Suprapubic skin (tissue), 4 donors: ENCODE results near the gene TMEM126A. TPM values are rescaled to one million over a fixed set of nuclear protein-coding genes. Genes with fewer than 3 reads are reported as not detected.

ENCODE experiments used
- DNase-seq, 2 donors: peaks; one replicate each; pipeline ENCODE4 v3.0.0-alpha.2; 2019; ENCODE audit warnings: low spot score in 2 of 2
- H3K27ac ChIP-seq: fragments of 200-600 bp; sonication (generic); one replicate; pipeline ENCODE4 v1.5.1; 2019
- H3K27me3 ChIP-seq: fragments of 200-600 bp; sonication (generic); one replicate; pipeline ENCODE4 v1.5.1; 2019
- H3K36me3 ChIP-seq: fragments of 200-600 bp; sonication (generic); one replicate; pipeline ENCODE4 v1.5.1; 2019
- H3K4me1 ChIP-seq: fragments of 200-600 bp; sonication (generic); one replicate; pipeline ENCODE4 v1.5.1; 2019
- H3K4me3 ChIP-seq: fragments of 200-600 bp; sonication (generic); one replicate; pipeline ENCODE4 v1.5.1; 2019; ENCODE audit warnings: mild to moderate bottlenecking
- H3K9me3 ChIP-seq: fragments of 200-600 bp; sonication (generic); one replicate; pipeline ENCODE4 v1.5.1; 2019
- EP300 ChIP-seq: sonication (generic); formaldehyde crosslinking; IDR thresholded peaks from one replicate; pipeline ENCODE4 v1.6.1; 2017; ENCODE audit warnings: antibody characterized with exemption
- POLR2A ChIP-seq, 2 donors: fragments of 450-650 bp; IDR thresholded peaks; one replicate each; pipeline ENCODE4 v1.6.1; 2017; ENCODE audit warnings: antibody characterized with exemption in 2 of 2, mild to moderate bottlenecking in 2 of 2, moderate library complexity in 2 of 2
- POLR2AphosphoS5 ChIP-seq, 3 donors: sonication (generic); formaldehyde crosslinking; IDR thresholded peaks; one replicate each; pipeline ENCODE4 v1.6.1; 2017; ENCODE audit warnings: antibody characterized with exemption in 3 of 3
- WGBS: methylation state at CpG from one replicate; pipeline ENCODE4 v1.1.5; 2018; 5-methylcytosine and 5-hydroxymethylcytosine counted together
- total RNA-seq, 4 donors: library from RNA; depleted of rRNA; stranded (reverse); fragments of >200 nt; gene quantifications; one replicate each; pipeline ENCODE4 v1.1.0, GENCODE V29; 2016
- TF ChIP-seq, protein P1 (sequence below), 2 donors: fragments of 200-600 bp in 1 of 2; fragments of 450-650 bp in 1 of 2; sonication (generic) in 1 of 2; IDR thresholded peaks; one replicate each; pipeline ENCODE4 v1.5.1; 2016 to 2019; ENCODE audit warnings: antibody characterized with exemption in 2 of 2, mild to moderate bottlenecking in 1 of 2, moderate library complexity in 1 of 2

Gene TMEM126A
- total RNA-seq, 4 donors from 2014 or later: 13.9 to 19.4 (median 15.9) TPM

DNA sequence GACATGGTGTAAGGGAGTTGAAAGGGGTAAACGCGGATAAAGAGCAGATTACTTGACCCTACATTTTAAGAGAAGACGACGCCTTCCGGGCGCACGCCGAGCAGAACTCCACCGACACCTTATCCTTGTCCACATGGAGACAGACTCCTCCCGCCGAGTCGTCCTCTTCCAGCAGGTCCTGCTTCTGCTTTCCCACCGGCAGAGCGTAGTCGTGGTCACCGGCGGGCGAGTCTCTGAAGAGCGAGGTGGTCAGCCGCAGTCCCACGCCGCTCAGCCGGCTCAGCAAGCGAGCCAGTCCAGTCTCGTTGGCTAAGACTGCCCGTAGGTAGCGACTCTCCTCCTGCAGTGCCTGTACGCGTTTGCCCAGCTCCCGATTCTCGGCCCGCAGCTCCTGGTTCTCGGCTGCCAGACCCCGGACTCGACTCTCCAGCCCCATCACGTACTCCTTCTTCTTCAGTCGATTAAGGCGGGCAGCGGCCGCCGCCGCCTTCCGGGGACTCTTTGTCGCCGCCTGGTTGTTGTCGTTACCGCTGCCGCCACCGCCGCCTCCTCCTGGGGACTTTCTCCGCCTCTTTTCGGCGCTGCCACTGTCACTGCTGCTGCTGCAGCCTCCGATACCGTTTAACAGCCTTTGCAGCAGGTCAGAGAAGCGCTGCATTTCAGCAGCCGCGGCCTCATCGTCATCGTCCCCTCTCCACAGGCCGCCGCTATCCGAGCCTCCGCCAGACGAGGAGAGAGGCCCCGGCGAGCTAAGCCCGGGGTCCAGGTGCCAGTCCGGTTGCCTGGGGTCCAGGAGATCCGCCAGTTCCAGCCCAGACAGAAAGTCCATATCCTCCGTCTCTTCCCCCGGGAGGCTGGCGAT, 16.2 kb downstream of the TMEM126A start:
- Histone ChIP-seq H3K36me3 (no peaks in the 10 kb centered on the region), H3K9me3 (no peaks in the 10 kb centered on the region), H3K27ac (peak overlapping the region; percentile 96), H3K4me1 (peaks cover 48% of the 10 kb centered on the region), H3K27me3 (no peaks in the 10 kb centered on the region), H3K4me3 (peak overlapping the region; percentile 77)
- under 1% methylated on average over 29 of the region's 73 CpGs for WGBS
- TF ChIP-seq EP300 (no peak), POLR2AphosphoS5 (IDR thresholded peaks at IDR 0.05) (no peak), POLR2A (IDR thresholded peaks at IDR 0.05) (peak in 1 of 2 donors; percentile 12)
- TF ChIP-seq, protein P1, sequence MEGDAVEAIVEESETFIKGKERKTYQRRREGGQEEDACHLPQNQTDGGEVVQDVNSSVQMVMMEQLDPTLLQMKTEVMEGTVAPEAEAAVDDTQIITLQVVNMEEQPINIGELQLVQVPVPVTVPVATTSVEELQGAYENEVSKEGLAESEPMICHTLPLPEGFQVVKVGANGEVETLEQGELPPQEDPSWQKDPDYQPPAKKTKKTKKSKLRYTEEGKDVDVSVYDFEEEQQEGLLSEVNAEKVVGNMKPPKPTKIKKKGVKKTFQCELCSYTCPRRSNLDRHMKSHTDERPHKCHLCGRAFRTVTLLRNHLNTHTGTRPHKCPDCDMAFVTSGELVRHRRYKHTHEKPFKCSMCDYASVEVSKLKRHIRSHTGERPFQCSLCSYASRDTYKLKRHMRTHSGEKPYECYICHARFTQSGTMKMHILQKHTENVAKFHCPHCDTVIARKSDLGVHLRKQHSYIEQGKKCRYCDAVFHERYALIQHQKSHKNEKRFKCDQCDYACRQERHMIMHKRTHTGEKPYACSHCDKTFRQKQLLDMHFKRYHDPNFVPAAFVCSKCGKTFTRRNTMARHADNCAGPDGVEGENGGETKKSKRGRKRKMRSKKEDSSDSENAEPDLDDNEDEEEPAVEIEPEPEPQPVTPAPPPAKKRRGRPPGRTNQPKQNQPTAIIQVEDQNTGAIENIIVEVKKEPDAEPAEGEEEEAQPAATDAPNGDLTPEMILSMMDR (IDR thresholded peaks at IDR 0.05): peak; percentile 28 to 76
- peak; percentile 88 to 92 for DNase-seq

DNA sequence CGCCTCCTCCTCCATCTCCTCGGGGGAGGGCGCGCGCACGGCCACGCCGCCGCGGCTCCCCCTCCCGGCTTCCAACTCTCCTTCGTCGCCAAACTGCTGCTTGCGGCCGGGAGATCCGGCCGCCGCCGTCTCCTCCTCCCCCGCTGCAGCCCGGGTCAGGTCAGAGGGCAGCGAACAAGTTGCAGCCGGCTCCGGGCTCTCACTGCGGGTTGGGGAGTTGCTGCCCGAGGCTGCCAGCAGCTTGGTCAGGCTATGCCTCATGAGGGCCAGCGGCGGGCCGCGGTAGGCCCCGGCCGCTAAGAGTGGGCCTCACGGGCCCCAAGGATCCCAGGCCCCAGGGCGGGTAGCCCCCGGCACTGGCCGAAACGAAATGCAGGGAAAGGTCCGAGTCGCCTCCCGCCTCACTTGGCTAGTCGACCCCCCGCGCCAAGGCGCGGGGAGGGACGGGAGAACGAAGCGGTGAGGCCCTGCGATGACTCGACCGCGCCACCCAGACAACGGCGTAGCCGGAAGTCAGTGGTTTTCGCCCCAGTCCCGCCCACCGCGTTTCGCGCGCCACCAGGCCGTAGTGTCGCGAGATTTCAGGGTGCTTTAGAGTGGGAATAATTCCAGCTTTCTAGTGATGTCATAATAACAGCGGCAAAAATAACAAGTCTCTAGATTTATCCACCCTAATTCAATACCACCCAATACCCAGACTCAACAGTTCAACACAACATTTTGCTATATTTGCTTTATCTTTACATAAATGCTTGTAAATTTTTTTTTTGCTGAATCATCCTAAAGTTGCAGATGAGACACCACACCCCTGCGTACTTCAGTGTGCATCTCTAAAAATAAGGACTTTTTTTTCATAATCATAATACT, 17.1 kb downstream of the TMEM126A start, which contains the start of gene CREBZF:
Gene CREBZF (minus strand): TSS at position 515 of the 867 bp plus-strand sequence. CDS start 254 bp downstream, at position 261.
- no peaks in the 10 kb centered on the region for H3K9me3 ChIP-seq
- WGBS: under 1% methylated on average over 26 of the region's 67 CpGs
- H3K36me3 ChIP-seq: no peaks in the 10 kb centered on the region
- peak; percentile 95 to 97 for DNase-seq
- TF ChIP-seq POLR2AphosphoS5 (IDR thresholded peaks at IDR 0.05) (peak; percentile 68 to 97 (median 89)), EP300 (no peak), POLR2A (IDR thresholded peaks at IDR 0.05) (peak; percentile 84 to 97)
- TF ChIP-seq, protein P1 (IDR thresholded peaks at IDR 0.05): no peak
- H3K4me3 ChIP-seq: peak within 1 kb of the TSS; percentile 77
- H3K4me1 ChIP-seq: peaks cover 41% of the 10 kb centered on the region
- no peaks in the 10 kb centered on the region for H3K27me3 ChIP-seq
- H3K27ac ChIP-seq: peak within 1 kb of the TSS; percentile 96

DNA sequence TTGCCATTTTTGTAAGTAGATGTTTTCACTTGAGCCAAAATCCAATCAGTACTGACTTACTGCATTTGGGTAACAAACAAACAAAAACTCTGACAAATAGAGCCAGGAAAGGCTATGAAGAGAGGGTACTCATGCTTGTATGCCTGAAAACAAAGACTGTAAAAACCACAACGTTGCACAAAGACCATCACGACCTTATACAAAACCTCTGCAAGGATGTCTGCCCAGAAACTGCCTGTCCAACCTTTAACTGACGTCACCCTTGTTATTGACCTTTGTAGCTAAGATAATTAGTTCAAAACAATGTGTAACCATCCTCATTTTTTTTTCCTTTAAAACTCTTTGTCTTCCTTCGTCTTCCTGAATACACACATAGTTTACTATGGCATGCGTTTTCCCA, 18.0 kb downstream of the TMEM126A start:
- Histone ChIP-seq H3K9me3 (no peaks in the 10 kb centered on the region), H3K27me3 (no peaks in the 10 kb centered on the region), H3K4me3 (no peak overlapping the region), H3K4me1 (peaks cover 34% of the 10 kb centered on the region), H3K27ac (peak overlapping the region; percentile 96), H3K36me3 (no peaks in the 10 kb centered on the region)
- DNase-seq: no peak
- TF ChIP-seq, protein P1 (IDR thresholded peaks at IDR 0.05): no peak
- TF ChIP-seq POLR2A (IDR thresholded peaks at IDR 0.05) (no peak), EP300 (no peak), POLR2AphosphoS5 (IDR thresholded peaks at IDR 0.05) (no peak)
- 76% methylated on average over 5 of the region's 5 CpGs for WGBS

DNA sequence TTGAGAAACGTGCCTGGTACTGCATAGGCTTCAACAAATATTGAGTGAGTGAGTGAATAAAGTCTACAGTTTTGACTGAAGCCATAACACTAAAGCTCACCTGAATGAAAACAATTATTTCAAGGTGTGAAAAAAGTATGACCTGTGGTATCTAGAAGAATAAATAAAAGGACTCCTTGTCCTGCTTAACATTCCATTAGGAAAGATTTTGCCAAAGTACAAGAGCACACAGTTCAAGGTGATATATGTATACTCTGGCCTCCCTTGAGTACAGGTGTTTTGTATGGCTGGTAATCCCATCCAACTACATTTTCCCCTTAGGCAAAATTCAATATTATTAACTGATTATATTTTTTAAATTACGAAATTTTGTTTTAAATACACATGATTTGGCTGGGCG, 18.9 kb downstream of the TMEM126A start:
- no peak overlapping the region for H3K4me3 ChIP-seq
- TF ChIP-seq EP300 (no peak), POLR2AphosphoS5 (IDR thresholded peaks at IDR 0.05) (no peak), POLR2A (IDR thresholded peaks at IDR 0.05) (no peak)
- TF ChIP-seq, protein P1 (IDR thresholded peaks at IDR 0.05): no peak
- no peaks in the 10 kb centered on the region for H3K9me3 ChIP-seq
- no peaks in the 10 kb centered on the region for H3K36me3 ChIP-seq
- no peaks in the 10 kb centered on the region for H3K27me3 ChIP-seq
- H3K27ac ChIP-seq: no peak overlapping the region
- DNase-seq: no peak
- H3K4me1 ChIP-seq: peaks cover 24% of the 10 kb centered on the region
- 81% methylated on average over 3 of the region's 3 CpGs for WGBS
